Measurements from ENCODE around the gene CTPS1.

- TF ChIP-seq CTCF (IDR thresholded peaks at IDR 0.05) (no peak), POLR2AphosphoS5 (IDR thresholded peaks at IDR 0.05) (no peak), POLR2A (IDR thresholded peaks at IDR 0.05) (no peak)
These were observed 57.8 kb downstream of the CTPS1 start for GRCh38 chr1:41037116-41037903.
